T-helper 1 cell (primary cell): ENCODE data around the gene TMEM163.
"Not testable (repeated sequence)": the region's sequence is repeated elsewhere in the genome, so short reads cannot be mapped to it uniquely, and the experiment has no call there.

Source experiments
- DNase-seq, 5 donors: peaks; one replicate each; pipeline ENCODE4 v3.0.0-alpha.2; 2012 to 2020
- total RNA-seq, 4 donors: gene quantifications; one replicate each; lab custom pipeline; 2026; lab: John Stamatoyannopoulos, UW

Gene TMEM163
- 0 to 0.46 (median 0.10) reads per million in 4 donors for total RNA-seq

DNA sequence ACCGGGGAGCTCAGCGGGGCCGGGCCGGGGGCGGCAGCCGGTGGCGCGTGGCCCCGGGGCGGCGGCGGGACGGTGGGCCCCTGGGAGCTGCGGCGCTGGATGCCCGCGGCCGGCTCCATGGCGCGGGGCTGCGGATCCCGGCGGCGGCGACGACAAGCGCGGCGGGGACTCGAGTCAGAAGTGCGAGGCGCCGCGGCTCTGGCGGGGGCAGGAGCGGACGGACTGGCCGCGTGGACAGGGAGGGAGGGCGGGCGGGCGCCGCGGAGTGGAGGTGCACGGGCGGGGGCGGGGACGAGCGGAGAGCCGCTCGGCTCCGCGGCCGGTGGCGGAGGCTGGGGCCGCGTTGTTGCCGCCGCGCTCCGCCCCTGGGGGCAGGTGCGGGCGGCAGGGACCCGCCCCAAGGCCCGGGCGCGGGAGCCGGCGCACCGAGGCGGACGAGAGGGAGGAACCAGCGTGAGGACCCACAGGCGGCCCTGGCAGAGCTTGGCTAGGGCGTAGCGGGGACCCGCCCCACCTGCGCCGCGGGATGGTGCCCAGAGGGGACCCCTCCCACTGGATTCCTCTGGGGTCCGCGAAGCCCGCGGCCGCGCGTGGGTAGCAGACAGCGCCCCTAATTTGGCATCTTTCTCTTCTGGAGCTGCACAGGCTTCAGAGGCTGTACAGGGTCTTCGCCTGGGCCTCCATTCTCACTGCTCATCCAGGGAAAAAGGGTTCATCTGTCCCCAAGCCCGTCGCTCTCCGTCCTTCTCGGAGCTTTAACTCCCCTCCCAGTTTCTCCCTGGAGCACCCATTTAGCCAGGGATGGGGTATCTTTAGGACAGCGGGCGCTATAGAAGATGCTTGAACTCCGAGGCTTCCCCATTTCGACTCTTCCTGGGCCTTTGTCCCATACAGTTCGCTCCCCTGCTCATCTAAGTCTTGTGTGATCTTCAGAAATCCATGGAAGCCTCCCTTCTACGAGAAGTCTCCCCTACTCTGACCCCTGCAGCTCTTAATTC is at the start of gene TMEM163:
TMEM163 (minus strand) TSS at position 184 of the 998 bp plus-strand sequence.
- peak in 1 of 5 donors; percentile 8 for DNase-seq

DNA sequence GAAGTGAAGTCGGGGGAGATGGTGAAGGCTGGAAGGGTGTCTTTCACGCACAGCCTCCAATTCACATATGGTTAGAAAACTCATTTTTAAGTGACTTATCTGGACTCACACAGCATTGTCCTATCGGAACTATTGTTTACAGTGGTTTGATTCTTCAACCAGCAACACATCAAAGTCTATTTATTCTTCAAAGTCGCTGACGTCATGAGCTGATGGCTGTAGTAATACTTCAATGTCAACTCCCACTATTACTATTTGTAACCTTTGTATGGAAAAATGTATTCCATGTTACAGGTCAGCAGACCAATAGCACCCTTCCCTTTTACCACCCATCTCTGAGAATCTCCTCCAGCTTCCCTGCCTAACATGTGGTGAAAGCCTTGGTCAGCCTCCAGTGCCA is 47.8 kb upstream of the TMEM163 start:
- no peak for DNase-seq

DNA sequence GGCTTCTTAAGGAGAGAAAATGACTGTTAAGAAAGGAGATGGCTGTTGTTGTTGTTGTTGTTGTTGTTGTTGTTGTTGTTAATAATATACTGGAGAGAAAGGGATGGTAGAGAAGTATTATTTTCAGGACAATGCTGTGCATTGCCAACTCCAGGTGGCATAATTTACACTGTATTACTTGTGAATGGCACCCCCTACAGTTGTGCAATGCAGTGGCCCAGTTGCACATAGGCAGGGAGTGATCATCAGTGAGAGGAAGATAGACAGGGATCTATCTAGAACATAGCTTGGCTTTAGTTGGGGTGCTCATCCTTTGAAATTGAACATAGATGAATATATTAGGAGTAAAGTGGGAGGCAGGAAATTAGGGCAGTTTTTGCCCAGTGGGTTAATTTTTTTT is 47.2 kb upstream of the TMEM163 start:
- no peak for DNase-seq

DNA sequence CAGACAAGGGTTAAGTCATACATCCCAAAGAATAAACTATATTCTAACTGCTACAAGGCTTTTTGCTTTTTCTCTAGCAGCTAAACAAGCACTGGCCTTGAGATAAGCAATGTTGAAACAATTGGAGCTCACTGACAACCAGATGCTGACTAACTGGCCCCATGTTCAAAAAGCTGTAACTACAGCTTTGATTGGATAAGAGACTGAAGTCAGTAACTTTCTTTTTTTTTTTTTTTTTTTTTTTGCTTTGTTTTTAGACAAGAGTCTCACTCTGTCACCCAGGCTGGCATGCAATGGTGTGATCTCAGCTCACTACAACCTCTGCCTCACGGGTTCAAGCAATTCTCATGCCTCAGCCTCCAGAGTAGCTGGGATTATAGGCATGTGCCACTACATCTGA is 45.4 kb upstream of the TMEM163 start:
- DNase-seq = no peak

DNA sequence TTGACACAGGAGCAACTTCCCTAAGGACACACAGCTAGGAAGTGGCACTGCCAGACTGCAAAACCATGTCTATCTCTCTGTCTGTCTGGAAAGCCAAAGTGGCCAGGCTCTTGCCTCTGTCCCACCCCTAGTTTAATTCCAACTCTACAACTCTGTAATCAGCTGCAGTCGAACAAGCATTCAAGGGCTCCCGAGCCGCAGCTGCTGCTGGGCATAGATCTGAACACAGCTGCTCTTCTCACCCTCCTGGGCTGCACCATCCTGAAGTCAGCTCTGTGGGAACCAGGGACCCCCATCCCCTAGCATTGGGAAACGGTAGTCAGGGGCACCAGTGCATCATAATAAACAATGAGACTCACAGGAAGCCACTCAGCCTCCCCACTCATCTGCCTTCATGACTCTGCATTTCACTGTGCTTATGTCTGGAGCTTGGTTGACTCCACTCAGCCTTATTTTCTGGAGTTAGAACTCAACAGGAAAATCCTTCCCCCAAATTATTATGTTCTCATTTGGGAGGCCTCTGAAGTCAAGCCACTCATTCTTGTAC is 44.4 kb upstream of the TMEM163 start:
- DNase-seq = no peak

DNA sequence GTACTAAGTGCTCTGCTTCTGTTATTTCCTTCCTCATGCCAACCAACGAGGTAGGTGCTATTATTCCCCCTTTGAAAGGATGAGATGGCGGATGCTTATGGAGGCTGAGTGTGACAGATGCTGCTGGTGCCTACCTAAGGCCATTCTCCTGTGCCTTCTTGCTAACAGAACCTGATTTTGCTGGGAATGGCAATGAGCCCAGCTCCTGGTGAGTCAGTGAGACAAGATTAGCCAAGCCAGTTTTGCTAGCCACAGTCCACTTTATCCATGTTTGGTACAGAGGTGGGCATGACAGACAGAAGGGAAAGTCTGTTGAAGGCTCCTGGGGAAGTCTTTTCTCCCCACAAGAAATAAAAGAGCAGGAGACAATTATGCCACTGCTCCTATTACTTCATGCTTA is 43.7 kb upstream of the TMEM163 start:
- DNase-seq = no peak

DNA sequence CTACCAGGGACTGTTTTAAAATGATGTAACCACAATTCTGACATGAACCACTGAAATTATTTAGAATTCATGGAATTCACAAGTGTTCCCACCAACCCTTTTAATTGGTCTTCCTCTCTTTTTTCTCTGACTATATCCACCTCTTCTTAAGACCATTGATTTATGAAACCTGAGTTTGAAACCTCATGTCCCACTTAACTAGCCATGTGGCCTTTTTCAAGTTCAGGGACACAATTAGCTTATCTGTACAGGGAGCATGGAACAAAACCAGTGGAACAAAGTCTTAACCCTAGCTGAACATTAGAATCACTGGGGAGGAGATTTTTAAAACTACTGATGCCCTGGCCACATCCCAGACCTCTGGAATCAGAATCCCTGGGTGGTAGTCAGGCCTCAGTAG is 41.6 kb upstream of the TMEM163 start:
- no peak for DNase-seq

DNA sequence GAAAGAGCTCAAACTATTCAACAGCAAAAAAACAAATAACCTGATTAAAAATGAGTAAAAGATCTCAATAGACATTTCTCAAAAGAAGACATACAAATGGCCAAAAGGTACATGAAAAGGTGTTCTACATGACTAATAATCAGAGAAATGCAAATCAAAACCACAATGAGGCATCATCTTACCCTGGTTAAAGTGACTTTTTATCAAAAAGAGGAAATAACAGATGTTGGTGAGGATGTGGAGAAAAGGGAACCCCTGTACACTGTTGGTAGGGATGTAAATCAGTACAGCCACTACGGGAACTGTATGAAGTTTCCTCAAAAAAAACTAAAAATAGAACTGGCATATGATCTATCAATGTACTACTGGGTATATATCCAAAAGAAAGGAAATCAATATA is 39.8 kb upstream of the TMEM163 start:
- no peak for DNase-seq

DNA sequence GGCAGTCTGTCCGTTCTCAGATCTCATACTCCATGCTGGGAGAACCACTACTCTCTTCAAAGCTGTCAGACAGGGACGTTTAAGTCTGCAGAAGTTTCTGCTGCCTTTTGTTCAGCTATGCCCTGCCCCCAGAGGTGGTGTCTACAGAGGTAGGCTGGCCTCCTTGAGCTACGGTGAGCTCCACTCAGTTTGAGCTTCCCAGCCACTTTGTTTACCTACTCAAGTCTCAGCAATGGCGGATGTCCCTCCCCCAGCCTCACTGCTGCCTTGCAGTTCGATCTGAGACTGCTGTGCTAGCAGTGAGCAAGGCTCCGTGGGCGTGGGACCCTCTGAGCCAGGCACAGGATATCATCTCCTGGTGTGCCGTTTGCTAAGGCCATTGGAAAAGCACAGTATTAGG is 33.2 kb upstream of the TMEM163 start:
- not testable (repeated sequence) for DNase-seq

DNA sequence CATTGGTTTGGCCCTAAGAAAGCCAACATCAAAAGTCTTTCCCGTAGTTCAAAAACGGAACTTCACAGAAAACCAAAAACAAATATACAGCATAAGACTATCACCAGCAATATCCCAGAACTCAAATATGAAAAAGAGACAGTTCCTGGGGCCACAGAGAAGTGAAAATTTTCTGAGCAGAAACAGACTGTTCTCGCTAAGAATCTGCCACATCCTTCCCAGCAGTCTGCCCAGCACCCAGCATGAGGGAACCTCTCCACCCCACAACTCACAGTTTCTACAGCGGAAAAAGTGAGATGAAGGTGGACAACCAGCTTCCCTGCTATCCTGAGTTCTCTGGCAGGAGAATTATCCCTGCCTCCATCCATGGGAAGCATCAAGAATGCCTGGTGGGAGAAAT is 26.7 kb upstream of the TMEM163 start:
- DNase-seq = no peak

DNA sequence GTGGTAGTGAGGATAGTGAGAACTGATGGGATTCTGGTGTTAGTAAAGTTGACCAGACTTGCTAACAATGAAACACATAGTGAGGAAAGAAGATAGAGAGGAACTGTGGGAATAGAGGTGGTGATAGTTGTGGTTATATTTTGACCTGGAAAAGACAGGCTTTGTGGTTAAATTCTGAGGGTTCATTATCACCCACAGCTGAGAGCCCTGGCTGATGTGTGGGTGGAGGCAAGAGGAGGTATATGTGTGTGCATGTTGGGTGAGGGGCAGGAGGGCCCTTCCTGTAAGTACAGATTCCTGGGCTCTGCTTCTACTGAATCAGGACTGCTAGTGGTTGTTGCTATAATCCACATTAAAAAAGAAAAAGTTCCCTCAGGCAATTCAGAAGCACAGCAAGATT is 26.2 kb upstream of the TMEM163 start:
- DNase-seq = no peak

DNA sequence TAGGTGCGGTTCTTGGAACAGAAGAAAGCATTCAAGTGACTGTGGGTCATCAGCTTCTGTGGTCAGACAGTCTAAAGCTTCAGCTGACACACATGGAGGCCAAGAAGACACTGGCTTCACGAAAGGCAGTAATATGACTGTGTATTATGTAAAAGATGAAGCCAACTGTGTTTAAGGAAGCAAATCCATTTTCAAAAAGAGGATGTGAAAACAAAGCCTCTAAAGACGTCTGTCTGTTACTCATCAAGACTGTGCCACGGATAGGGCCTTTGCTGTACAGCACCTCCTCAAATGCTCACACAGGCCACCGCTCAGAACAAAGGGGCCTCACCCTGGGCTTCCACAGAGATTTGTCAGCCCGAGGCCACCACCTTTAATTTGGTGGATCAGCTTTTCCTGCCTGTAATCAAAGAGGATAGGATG is 21.1 kb upstream of the TMEM163 start:
- DNase-seq = no peak

DNA sequence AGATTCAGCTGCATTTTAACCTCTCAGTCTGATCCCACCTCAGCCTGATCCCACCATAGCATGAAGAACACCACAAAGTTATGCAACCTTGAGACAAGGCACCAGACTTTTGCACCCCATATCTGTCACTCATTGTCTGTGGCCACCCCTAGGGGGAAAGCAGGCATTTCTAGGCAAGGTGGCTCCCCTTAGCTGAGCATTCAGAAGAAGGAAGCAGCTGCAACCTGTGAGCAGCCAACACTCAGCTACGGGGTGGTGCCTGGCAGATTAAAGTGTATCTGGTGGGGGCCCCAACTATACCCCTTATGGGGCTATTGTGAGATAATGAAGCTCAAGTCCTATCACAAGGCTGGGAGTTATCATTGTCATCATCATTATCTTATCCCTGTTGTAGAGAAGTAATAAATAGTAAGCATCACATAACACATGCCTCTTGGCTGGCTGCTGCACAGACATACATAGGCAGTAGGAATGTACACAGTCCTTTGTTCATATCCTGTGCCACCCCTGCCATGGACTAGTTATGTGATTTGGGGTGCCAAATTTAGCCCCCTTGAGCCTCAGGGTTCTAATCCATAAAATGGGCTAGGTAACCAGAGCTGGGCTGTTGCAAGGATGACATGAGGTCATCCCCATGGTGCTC is 20.6 kb upstream of the TMEM163 start:
- DNase-seq = no peak

DNA sequence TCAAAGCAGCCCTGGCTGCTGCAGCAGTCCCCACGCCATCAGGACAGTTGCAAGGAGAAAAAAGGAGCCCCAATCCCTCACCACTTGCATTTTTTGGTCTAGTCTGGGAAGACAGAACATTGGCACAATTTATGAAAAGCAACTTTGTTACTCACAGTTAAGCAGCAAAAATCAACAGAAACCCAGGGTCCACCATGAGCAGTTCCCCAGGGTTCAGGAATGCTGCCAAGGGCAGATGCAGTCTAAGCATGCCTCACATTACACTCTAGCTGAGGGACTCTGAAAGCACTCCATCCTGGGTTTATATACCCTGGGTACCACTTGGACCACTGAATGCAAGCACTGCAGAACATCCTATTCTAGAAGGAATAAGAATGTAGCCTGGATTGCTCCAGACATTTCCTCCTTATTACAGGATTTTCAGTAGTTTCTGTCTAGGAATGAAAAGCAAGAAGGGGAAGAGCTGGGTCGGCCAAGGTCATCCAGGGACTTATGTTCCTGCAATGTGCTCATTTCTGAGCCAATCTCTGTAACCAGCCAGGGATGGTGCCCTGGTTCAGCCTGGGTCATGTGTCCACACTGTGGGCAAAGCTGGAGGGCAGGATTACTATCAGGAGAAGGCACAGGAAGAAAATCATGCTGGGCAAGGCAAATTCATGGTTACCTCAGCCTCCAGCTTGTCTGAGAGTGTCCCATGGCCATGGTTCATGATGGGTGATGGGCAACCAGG is 19.5 kb upstream of the TMEM163 start:
- no peak for DNase-seq

DNA sequence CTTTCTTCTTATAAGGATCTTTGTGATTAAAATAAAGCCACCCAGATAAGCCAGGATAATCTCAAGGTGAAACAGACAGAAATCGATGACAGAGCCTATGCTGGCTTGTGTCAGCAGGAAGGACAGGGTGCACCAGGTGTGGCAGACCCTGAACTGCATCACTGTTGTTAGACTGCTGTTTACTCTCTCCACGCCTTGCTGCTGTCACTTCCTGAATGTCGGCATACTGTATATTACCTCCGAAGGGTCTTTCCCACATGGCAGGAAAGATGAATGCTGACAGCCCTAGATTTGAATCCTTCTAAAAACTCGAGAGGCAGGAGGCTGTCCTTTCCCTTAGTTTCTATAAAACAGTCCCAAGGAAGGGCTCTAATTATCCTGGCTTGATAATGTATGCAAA is 18.9 kb upstream of the TMEM163 start:
- no peak for DNase-seq

DNA sequence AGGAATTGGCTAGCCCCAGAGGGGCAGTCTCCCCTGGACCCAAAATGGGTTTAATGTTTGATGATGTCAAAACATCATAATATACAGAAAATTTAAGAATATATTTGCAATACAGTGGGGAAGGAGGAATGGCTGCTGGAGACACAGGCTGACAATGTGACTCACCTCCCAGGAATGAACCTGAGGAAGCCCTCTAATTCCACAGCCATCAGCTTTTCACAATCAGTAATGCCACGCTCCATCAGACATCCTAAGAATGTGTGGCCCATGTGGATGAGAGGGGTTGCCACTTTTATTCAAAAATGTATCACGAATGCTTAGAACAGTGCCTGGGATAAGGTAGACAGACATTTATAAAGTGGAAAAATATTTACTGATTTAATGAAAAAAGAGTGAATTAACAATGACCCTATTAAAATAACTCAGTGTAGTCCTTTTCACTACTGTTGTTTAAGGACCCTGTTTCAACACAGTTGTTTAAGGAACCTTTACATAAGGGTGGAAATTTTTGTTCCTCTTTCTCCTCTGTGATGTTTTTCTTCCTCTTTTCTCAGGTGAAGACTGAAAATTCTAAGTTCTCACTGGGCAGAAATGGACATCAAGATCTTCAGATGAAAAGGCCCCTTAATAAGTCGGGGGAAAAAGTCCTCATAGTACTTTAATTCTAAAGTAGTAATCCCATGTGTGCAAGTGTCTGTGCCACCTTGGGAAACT is 17.5 kb upstream of the TMEM163 start:
- no peak for DNase-seq

DNA sequence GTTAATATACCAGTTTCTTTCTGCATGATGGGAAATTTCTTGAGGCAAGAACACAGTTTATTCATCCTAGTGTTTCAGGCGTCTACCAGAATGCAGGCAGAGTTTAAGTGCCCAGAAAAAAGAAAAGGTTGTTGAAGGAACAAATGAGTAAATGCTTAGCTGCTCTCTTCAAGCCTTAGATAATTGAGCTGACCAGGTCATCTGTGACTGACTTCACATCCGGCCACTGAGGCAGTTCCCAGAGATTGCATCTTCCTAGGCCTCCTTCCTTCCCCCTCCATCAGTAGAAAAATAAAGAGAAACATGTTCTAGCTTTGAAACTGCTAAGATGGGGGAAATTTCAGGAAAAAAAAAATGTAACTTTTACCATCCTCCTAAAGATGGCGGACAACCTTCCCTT is 9.4 kb upstream of the TMEM163 start:
- DNase-seq = no peak

DNA sequence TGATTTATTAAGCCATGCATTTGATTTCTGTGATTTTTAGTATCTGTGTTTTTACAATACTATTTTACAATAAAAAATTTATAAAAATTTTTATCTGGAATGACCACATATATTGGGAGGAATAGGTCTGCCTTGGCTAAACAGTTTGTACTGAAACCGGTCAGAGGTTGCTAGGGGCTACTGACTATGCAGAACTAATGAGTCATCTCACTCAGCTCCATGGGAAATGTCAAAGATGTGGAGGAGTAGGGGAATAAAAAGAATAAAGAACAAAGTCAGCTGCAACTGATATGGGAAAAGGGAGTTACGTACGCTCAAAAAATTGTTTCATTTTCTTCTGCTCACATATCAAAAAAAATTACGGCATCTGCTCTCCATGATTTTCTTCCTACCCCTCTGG is 8.6 kb upstream of the TMEM163 start:
- DNase-seq = no peak

DNA sequence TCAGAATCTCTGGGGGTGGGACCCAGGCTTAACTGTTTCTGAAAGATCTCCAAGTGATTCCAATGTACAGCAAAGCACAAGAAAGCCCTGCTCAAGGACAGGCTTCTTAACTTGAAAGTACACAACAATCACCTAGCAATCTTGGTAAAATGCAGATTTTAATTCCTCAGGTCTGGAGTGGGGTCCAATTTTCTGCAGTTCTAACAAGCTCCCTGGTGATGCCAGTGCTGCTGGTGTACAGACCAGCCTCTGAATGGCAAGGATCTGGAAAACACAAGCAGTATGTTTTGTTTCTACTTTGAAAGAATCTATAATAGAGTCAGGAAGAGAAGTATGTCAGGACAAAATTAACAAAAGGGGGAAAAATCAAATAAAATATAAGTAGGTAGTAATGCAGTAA is 7.8 kb upstream of the TMEM163 start:
- DNase-seq = no peak

DNA sequence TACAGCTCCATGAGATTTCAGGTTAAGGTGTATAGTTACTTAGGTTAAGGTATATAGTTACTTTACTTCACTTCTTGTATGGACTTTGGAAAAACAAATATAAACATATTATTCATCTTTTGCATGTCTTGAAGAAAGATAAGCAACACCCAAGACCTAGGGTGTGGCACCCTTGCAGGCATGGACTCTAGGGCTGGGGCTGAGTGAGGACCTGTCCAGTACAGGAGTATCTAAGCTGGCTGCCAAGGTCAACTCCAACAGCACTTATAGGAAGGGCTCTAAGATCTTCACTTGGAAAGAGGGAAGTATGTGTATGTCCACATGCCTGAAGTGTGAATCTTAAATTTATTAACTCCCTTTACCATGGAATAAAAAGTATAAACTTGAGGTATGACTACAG is 7.1 kb upstream of the TMEM163 start:
- DNase-seq = no peak

DNA sequence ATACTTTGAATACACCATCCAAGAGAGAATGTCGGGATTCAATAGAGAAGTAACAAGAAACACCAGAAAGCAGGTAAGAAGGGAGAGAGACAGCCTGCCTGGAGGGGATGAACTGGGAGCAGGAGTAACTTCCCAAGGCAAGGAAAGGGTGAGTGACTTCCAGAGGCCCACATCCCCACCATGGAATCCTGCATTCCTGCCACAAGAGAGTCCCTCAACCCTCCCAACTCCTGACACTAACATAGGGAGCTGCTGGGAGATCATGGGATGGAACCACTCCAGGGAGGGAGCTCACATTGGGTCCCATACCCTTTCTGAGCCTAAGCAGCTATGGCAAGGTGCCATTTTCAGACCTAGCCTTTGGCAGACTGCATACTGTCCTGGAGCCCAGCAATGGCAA is 5.5 kb upstream of the TMEM163 start:
- DNase-seq = no peak

DNA sequence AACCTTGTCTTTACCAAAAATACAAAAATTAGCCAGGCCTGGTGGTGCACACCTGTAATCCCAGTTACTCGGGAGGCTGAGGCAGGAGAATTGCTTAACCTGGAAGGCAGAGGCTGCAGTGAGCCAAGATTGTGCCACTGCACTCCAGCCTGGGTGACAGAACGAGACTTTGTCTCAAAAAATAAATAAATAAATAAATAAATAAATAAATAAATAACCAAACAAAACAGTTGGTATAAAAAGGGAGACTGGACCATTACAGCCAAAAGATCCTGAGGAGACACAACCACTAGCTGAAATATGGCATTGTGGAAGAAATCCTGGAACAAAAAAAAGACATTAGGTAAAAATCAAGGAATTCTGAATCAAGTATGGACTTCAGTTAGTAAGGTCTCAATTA is 4.9 kb upstream of the TMEM163 start:
- not testable (repeated sequence) for DNase-seq
